ENCODE data around the gene THAP12.

THAP12 gene

DNA sequence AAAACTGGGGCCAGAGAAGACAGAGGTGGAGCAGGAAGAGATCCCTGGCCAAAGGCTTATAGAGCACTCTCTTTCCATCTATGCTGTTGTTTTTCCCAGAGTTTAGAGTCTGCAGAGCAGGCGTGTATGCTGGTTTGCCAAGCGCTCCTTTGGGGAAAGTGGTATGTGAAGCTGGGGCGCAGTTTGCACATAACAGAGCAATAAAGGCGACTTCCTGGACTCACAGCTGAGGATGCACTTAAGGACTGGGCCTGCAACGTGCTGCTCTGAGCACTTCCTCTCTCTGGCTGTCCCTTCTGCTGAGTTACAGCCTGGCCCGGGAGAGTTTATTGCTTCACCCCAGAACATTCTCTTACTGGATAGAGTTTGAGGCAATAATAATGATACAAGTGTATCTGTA, 41.7 kb downstream of the THAP12 start:
- TF ChIP-seq, protein P1, sequence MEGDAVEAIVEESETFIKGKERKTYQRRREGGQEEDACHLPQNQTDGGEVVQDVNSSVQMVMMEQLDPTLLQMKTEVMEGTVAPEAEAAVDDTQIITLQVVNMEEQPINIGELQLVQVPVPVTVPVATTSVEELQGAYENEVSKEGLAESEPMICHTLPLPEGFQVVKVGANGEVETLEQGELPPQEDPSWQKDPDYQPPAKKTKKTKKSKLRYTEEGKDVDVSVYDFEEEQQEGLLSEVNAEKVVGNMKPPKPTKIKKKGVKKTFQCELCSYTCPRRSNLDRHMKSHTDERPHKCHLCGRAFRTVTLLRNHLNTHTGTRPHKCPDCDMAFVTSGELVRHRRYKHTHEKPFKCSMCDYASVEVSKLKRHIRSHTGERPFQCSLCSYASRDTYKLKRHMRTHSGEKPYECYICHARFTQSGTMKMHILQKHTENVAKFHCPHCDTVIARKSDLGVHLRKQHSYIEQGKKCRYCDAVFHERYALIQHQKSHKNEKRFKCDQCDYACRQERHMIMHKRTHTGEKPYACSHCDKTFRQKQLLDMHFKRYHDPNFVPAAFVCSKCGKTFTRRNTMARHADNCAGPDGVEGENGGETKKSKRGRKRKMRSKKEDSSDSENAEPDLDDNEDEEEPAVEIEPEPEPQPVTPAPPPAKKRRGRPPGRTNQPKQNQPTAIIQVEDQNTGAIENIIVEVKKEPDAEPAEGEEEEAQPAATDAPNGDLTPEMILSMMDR (conservative IDR thresholded peaks at IDR 0.05; ENCODE audit: control insufficient read depth, insufficient read depth, low read depth, low read length): no peak
- no peak overlapping the region for H3K4me3 ChIP-seq (ENCODE audit: control insufficient read depth, low read depth, low read length)
- peak; percentile 60 for DNase-seq (ENCODE audit: low read depth)

DNA sequence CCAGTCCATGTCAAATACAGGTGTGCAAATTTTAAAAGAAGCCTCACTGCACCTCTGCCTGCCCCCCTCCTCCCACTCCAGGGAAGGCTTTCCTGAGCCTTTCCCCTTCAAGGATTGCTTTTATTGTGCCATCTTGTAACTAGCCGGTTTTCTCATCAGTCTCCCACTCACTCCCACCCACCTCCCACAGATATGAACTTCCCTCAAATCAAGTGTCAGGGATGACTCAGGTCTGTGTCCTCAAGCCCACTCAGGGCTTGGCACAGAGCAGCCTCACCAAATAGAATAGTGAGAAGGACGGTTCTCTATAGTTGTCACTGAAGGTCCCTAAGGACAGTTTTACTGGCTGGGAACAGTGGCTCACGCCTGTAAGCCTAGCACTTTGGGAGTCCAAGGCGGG, 43.0 kb downstream of the THAP12 start:
- no peak overlapping the region for H3K4me3 ChIP-seq (ENCODE audit: control insufficient read depth, low read depth, low read length)
- TF ChIP-seq, protein P1 (conservative IDR thresholded peaks at IDR 0.05; ENCODE audit: control insufficient read depth, insufficient read depth, low read depth, low read length): no peak
- no peak for DNase-seq (ENCODE audit: low read depth)

DNA sequence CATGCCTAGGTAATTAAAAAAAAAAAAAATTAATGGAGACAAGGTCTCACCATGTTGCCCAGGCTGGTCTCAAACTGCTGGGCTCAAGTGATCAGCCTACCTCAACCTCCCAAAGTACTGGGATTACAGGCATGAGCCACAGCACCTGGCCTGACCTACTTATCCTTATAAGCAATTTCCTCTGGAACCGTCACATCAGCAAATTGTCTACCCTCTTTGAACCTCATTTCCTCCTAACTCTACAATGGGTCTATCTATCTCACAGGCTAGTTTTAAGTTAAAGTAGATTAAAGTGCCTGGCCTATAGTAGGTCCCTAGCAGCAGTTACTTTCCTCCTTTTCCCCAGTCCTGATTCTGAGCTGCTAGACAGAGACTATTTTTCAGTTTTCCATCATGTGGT, 43.5 kb downstream of the THAP12 start:
- DNase-seq (ENCODE audit: low read depth): no peak
- TF ChIP-seq, protein P1 (conservative IDR thresholded peaks at IDR 0.05; ENCODE audit: control insufficient read depth, insufficient read depth, low read depth, low read length): no peak
- no peak overlapping the region for H3K4me3 ChIP-seq (ENCODE audit: control insufficient read depth, low read depth, low read length)

DNA sequence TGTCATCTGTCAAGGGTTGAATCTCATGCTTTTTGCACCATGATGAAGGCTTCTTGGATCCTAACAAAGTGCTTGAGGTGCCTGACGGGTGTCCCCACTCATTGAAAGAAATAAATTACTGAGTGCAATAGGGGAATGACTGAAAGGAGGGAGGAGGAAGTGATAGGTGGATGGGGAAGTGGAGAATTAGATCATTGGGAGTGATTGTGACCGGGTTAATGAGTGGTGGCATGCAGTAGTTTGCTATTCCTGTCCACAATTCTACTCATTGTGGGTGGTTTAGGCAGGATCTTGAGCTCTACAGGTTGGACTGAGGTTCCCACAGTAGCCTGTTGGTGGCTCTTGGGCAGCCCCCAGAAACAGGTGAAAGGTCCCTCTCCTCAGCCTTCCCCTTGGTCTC, 44.3 kb downstream of the THAP12 start:
- H3K4me3 ChIP-seq (ENCODE audit: control insufficient read depth, low read depth, low read length): no peak overlapping the region
- no peak for DNase-seq (ENCODE audit: low read depth)
- TF ChIP-seq, protein P1 (conservative IDR thresholded peaks at IDR 0.05; ENCODE audit: control insufficient read depth, insufficient read depth, low read depth, low read length): no peak

DNA sequence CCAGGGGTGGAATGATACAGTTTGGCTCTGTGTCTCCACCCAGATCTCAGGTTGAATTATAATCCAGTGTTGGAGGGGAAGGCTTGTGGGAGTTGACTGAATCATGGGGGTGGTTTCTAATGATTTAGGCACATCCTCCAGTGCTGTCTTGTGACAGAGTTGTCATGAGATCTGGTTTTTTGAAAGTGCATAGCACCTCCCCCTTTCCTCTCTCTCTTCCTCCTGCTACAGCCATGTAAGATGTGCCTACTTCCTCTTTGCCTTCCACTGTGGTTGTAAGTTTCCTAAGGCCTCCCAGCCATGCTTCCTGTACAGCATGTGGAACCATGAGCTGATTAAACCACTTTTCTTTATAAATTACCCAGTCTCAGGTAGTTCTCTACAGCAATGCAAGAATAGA, 45.1 kb downstream of the THAP12 start:
- no peak for DNase-seq (ENCODE audit: low read depth)
- TF ChIP-seq, protein P1 (conservative IDR thresholded peaks at IDR 0.05; ENCODE audit: control insufficient read depth, insufficient read depth, low read depth, low read length): no peak
- H3K4me3 ChIP-seq (ENCODE audit: control insufficient read depth, low read depth, low read length): no peak overlapping the region

DNA sequence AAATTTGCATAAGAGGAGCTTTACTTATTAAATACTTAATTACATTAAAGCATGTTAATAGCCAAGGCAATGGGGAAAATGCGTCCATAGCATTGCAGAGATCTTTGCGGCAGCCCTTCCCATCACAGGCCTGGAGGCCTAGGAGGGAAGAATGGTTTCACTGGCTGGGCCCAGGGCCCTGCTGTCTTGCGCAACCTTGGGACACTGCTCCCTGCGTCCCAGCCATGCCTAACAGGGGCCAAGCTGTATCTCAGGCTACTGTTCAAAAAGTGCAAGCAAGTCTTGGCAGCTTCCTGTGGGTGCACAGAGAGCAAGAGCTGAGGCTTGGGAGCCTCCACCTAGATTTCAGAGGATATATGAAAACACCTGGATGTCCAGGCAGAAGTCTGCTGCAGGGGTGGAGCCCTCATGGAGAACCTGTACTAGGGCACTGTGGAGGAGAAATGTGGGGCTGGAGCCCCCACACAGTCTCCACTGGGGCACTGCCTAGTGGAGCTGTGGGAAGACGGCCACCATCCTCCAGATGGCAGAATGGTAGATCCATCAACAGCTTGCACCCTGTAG, 46.0 kb downstream of the THAP12 start:
- no peak for DNase-seq (ENCODE audit: low read depth)
- TF ChIP-seq, protein P1 (conservative IDR thresholded peaks at IDR 0.05; ENCODE audit: control insufficient read depth, insufficient read depth, low read depth, low read length): no peak
- no peak overlapping the region for H3K4me3 ChIP-seq (ENCODE audit: control insufficient read depth, low read depth, low read length)

DNA sequence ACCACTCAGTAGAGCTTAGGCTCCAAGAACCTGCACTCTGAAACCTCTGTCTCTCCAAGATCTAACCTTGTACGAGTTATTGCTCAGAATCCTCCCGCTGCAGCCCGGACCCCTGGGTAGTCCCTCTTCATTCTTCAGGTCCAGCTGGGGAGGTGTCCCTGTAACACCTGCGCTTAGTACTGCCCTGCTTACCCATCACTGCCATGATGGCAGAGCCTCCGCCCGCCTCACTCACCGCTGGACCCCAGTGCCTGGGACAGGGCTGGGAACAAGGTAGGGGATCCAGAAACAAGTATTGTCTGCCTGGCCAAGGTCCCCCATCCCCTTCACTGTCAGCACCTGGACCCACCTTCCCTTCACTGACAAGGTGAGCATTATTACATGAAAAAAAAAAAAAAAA, 50.3 kb downstream of the THAP12 start:
- TF ChIP-seq, protein P1 (conservative IDR thresholded peaks at IDR 0.05; ENCODE audit: control insufficient read depth, insufficient read depth, low read depth, low read length): no peak
- no peak for DNase-seq (ENCODE audit: low read depth)
- H3K4me3 ChIP-seq (ENCODE audit: control insufficient read depth, low read depth, low read length): no peak overlapping the region

All from fibroblast of mammary gland (primary cell).